Ammon's horn (tissue), 1 donor: ENCODE measurements around the gene TSHR.

ENCODE experiments used
- DNase-seq: peaks from one replicate; pipeline ENCODE4 v3.0.0-alpha.2; 2016; ENCODE audit warnings: low spot score

The TSHR gene

GRCh38 chr14:81178063-81178462 lies 222.6 kb downstream of the TSHR start:
- DNase-seq, result no peak

DNA sequence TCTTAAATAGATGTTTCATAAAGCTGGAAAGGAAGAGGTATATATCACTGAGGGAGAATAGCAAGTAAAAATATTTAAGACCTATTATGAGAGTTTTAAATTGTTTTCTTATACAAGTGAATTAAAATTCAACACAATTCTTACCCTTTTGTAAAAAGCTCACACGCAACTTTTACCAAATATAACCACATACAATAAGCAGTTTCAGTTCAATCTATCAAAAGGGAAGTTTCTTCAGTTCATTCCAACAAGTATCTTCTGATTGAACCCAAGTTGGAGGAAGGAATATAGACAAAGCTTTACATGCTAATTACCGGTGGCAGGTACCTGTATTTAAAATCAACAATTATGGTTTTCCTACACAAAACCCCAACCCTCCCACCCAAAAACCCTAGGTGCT lies 224.2 kb downstream of the TSHR start:
- no peak for DNase-seq

DNA sequence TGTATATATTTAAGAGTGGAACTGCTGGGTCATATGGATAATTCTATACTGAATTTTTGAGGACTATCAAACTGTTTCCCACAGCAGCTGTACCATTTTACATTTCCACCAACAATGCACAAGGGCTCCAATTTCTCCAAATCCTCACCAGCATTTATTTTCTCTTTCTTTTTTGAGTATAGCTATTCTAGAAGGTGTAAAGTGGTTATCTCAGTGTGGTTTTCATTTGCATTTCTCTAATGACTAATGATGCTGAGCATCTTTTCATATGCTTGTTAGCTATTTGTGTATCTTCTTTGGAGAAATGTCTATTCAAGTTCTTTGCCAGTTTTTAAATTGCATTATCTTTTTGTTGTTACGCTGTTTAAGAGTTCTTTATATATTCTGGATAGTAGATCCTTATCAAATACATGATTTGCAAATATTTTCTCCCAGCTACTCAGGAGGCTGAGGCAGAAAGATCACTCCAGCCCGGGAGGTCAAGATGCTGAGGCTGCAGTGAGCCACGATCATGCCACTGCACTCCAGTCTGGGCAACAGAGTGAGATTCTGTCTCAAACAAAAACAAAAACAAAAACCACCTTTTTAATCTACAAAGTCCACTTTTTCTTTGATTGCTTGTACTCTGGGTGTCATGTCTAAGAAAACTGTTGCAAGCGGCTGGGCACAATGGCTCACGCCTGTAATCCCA lies 232.6 kb downstream of the TSHR start:
- DNase-seq, result no peak

DNA sequence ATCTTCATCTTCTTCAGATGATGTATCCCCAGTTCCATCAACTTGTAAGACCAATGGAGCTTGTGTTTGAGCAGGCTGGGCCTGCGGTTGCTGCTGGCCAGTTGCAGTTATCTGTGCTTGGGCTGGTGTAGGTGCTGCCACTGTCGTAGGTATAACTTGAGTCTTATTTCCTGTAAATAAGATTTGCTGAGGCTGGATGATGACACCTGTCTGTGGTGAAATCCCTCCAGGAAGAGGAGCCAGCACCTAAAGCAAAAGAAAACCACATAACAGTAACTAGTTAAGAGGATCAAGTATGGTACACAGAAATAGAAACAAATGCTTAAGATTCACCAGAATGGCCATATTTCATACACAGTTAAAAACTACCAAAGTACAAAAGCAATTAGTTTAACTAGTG lies 237.2 kb downstream of the TSHR start:
- DNase-seq, result no peak

GRCh38 chr14:81193924-81194633 lies 238.7 kb downstream of the TSHR start:
- DNase-seq, result no peak
